NCI-H2196 (cell line): Measurements from ENCODE around the gene BTBD16.

ENCODE experiments used
- DNase-seq: peaks from one replicate; lab custom pipeline; 2025; ENCODE audit not compliant: unreplicated experiment; lab: John Stamatoyannopoulos, UW

Gene BTBD16

DNA sequence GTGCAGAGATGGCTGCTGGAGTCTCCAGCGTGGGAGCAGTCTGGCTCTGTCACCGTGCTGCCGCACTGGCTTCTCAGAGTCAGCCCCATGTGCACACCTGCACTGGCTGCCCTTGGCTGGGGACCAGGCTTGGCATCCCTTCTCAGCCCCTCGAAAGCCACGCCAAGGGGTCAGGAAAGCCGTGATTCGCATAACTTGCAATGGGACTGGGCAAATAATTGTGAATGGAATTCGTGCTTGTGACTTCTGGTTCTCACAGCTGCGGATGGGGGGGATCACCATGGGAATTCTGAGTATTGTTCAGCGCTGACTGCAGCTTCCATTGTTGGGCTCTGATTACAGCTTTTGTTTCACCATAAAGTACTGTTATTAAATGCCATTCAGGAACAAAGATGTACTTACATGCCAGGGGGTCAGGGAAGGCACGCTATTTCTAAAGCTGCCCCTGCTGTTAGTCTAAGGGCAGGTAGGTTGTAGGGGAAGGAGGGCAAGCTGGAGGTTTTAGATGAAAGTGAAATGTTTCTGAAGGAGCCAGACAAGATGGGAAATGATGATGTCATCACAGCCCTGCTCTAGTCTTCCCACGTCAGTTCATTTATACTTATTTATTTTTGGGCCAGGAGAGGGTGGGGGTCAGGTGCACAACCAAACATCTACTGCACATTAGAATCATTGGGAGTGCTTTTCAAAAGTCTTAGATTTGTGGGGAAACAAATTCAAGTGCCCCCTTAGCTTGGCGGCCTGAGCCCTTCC, 97.6 kb downstream of the BTBD16 start:
- DNase-seq = no peak

DNA sequence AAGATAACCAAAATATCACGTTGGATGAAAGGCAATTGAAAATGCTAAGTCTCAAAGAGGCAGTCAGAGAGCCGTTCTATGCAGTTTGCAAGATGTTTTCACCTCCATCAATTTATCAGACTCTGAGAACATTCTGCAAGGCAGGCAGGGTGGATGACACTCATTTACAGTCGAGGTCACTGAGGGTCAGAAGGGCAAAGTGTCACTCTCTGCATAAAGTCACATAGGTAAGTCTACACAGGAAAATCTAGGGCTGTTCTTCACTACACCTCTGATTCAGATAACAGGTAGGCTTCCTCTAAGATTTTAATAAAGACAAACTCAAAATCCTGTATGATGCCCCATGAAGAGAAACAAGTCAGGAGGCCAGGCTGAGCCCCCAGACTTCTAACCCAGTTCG, 102.0 kb downstream of the BTBD16 start:
- DNase-seq = no peak

DNA sequence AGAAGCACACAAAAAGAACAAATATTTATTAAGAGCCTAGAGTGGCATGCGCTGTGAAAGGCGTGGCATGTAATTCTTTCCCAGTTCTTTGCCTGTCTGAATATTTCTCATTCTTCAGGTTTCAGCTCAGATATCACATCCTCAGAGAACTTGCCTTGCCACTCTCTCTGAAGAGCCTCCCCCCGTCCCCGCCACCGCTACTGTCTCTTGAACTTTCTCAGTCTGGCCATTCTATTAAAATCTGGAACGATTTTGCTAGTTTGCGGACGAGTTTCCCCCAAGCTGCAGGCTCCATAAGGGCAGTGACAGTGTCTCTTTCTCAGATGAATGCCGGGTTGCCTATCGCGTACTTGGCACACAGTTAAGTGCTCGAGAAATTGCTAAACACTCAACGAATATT, 102.6 kb downstream of the BTBD16 start:
- DNase-seq = no peak

DNA sequence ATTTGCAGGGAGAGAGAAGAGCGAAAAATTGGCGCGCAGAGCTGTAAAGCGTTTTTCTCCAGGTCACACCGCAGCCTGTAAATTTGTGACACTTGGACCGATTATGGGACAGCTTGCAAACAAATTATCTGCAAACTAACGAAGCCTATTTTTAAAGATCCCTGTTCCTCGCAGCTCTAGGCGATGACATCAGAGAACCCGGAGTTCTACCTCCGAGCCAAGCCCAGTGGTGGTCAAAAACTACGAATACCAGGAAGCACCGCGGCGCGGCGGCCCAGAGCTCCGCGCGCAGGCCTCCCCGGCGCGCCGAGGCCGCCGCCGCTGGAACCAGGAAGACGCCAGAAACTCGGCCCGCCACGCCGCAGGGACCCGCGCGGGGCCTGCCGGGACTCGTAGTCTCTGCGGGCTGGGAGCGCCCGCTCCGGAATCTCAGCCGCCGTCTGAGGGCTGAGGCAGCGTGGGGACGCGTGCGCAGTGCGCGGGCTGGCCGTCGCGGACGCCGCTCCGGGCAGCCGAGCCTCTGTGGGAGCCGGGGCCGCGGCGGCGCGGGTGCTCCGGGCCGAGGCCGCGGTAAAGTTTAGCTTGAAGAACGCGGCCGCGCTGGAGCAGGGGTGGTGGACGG, 103.3 kb downstream of the BTBD16 start, which contains the start of gene PLEKHA1:
TSS of gene PLEKHA1 (plus strand) at position 472 of the 622 bp plus-strand sequence. CDS start 18,493 bp downstream, outside the sequence.
- DNase-seq = peak; percentile 90

DNA sequence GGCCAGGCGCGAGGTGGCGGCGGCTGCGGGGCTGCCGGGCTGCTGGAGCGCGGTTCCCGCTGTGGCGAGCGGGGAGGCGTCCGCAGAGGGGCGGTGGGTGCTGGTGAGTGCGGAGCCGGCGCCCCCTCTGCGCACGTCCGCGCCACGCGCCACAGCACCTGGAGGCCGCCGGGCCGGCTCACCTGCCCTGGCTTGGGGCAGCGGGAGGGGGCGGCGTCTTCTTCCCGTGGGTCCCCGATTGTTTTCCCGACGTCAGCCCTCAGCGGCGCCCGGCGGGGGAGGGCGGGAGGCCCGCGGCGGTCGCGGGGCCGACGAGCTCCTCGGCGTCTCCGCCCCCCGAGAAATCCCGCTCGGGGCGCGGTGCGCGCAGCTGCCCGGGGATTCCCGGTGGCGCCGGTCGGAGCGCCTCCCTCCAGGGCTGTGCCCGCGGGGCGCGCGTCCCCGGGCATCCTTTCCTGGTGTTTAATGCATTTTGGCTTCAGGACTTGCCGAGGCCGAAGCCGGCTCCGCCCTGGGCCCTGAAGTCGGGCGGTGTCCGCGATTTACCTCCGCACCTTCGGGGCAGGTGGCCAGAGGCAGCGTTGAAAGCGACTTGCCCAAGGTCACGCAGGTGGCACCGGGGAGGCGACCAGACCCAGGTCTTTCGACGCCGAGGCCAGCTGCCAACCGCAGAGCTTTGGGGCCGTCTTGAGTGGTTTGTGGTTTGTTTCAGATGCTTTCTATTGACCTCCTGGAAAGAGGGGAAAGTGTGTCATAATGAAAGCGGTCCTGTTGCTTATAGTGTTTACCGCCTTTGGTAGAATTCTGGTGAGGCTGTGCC, 104.0 kb downstream of the BTBD16 start:
- peak; percentile 24 for DNase-seq

DNA sequence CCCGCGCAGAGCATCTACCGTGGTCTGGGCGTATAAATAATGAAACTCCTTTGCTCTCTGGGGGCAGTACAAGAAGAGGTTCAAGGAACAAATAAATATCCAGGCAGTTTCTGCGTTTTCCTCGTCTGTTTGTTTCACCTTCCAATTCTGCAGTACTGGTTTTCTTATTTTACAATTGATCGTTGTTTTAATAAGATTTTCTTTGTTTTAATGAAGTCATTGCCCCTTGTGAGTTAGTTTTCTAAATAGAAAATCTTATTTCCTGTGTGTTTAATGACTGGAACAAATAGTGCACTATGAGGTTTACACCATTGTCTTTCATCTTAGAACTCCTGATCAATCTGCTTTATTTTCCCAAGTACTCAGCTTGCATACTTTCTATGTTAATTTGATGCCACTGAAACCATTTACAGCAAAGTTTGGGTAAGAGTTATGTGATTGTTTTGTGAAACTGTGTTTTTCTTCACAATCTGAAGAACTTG, 104.6 kb downstream of the BTBD16 start:
- no peak for DNase-seq

DNA sequence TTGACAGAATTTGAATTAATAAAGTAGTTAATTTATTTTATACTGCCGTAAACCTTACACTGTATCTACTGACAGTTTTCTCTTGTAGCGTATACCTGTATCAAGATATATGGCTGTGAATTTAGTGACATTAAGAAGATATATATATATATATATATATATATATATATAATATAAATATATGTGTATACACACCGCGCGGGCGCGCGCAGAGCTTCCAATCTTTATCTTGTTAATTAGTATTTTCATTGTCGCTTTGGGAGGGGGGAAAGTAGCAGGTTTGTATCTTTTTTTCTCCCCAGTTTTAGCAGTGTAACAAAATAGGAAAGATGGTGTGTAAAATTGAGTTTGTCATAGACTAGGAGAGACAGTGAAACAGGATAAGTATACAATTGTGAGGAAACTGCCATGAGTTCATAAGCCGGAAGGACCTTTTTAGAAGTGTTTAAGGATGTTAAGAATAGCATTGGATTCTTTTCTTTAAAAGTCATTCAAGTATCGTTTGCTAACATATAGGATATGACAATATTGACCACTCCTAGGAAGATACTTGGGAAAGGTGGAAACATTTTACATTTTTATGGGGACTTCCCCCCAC, 105.4 kb downstream of the BTBD16 start:
- no peak for DNase-seq

DNA sequence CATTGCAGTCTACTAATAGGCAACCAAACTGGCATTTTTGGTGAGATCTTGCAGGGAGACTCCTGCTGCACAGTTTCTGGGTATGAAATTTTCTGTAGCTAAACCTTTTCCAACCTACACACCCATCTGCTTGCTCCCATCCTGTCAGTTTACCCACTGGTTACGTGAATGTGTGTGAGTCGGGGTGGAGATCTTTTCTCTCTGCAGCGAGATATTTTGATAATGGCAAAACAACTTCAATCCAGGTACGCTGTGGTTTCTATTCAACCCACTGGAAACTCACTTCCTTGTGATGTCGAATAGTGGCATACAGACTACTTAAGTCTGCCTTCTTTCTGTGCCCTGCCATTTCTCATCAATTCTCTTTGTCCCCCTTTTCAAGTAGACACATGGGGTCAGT, 107.9 kb downstream of the BTBD16 start:
- no peak for DNase-seq

DNA sequence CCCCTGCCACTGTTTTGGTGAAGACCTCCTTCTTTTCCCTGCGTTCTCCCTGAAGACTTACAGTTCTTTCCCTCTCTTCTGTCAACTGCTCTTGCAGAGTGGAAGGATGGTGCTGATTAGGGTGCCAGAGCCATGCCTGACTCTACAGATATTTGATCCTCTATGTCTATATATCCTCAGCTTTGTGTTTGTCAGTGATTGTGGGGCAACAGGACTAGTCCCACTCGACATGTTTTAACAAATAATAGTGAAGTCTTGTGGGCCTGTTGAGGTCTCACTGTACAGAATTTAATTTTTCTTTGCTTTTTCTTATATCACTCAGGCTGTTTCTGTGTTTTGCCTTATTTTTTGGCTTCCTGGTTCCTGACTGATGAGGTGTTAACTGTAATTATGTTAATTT, 108.4 kb downstream of the BTBD16 start:
- no peak for DNase-seq

DNA sequence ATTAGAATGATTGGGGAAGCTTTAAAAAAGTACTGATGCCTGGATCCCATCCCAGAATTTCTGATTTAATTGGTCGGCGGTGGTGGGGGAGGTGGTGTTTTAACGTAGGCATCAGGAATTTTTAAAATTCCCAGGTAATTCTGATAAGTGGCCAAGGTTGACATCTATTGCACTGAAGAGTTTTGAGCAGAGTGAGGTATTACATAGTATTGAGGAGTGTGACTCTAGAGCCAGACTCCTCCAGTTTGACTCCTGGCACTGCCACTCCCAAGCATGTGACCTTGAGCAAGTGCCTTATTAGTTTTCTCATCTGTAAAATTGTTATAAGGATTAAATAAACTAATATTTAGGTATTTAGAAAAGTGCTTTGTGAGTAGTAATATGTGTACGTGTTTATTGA, 109.6 kb downstream of the BTBD16 start:
- no peak for DNase-seq

DNA sequence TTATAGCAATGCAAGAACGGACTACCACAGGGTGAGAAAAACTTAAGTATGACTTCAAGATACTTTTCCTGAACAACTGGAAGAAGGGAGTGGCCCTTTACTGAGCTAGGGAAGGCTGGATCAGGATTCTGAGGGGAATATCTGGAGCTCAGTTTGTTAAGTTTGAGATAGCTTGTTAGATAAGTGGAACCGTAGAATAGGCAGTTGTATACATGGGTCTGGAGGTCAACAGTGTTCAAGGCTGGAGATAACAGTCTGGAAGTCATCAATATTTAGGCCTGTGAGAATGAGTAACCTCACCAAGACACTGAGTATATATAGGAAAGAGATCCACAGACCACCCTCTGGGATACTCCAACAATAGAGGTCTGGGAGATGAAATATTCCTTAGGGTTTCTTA, 110.6 kb downstream of the BTBD16 start:
- DNase-seq = no peak

DNA sequence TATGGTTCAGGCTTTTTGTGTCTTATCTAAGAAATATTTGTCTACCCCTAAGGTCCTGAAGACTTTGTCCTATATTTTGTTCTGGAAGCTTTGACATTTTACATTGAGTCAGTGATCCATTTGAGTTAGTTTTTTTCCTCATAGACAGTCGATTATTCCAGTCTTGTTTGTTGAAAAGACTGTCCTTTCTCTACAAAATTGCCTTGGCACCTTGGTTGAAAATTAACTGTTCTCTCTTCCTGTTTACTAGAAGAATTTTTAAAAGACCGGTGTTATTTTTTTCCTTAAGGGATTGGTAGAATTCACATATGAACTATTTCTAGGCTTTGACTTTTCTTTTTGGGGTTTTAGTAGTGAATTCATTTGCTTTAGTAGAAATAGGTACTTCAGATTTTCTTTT, 115.4 kb downstream of the BTBD16 start:
- DNase-seq = no peak

DNA sequence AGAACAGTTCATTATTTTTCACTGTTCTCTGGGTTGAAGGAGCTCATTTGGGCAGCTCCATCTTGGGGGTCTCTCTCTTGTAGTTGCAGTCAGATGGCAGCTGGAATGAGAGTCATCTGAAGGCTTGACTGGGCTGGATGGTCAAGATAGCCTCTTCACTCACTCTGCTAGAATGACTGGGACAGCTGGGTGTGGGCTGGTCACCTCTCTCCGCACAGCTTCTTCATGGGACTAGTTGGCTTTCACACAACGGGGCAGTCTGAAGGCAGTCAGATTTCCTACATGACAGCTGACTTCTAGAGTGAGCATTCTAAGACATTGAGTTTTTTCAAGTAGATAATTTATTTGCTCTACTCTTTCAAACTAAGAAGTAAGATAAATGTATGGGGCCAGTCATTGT, 116.5 kb downstream of the BTBD16 start:
- DNase-seq = no peak
